ENCODE data around the gene NAV2.

NAV2 gene

GRCh38 chr11:19849947-19850593 lies 137.4 kb downstream of the NAV2 start:
- H3K27ac ChIP-seq (ENCODE audit: low read depth, low read length) = no peak overlapping the region
- H3K4me1 ChIP-seq (ENCODE audit: control insufficient read depth, insufficient read depth, low read length) = peaks cover 27% of the 10 kb centered on the region

GRCh38 chr11:19852288-19852687 lies 139.7 kb downstream of the NAV2 start:
- peaks cover 21% of the 10 kb centered on the region for H3K4me1 ChIP-seq (ENCODE audit: control insufficient read depth, insufficient read depth, low read length)
- H3K9ac ChIP-seq (ENCODE audit: low read depth, low read length) = no peak overlapping the region
- no peak overlapping the region for H3K4me3 ChIP-seq (ENCODE audit: low read depth, low read length)
- H3K9me3 ChIP-seq (ENCODE audit: control insufficient read depth, insufficient read depth, low read length) = no peaks in the 10 kb centered on the region
- H3K36me3 ChIP-seq (ENCODE audit: control insufficient read depth, insufficient read depth, low read length) = peaks cover 8% of the 10 kb centered on the region; the same call in 1 of the 2 replicates
- no peaks in the 10 kb centered on the region for H3K27me3 ChIP-seq (ENCODE audit: control insufficient read depth, insufficient read depth, low read length)
- no peak overlapping the region for H3K27ac ChIP-seq (ENCODE audit: low read depth, low read length)

More at GRCh38 chr11:19849947-19850593, 137.4 kb downstream of the NAV2 start:
- no peaks in the 10 kb centered on the region for H3K27me3 ChIP-seq (ENCODE audit: control insufficient read depth, insufficient read depth, low read length)
- no peak overlapping the region for H3K4me3 ChIP-seq (ENCODE audit: low read depth, low read length)
- H3K9ac ChIP-seq (ENCODE audit: low read depth, low read length) = no peak overlapping the region
- no peaks in the 10 kb centered on the region for H3K9me3 ChIP-seq (ENCODE audit: control insufficient read depth, insufficient read depth, low read length)
- peaks cover 22% of the 10 kb centered on the region for H3K36me3 ChIP-seq (ENCODE audit: control insufficient read depth, insufficient read depth, low read length)

GRCh38 chr11:19853016-19853415 lies 140.4 kb downstream of the NAV2 start:
- Histone ChIP-seq H3K9ac (ENCODE audit: low read depth, low read length) (no peak overlapping the region), H3K4me1 (ENCODE audit: control insufficient read depth, insufficient read depth, low read length) (peaks cover 17% of the 10 kb centered on the region; the same call in 1 of the 2 replicates), H3K27me3 (ENCODE audit: control insufficient read depth, insufficient read depth, low read length) (no peaks in the 10 kb centered on the region), H3K27ac (ENCODE audit: low read depth, low read length) (no peak overlapping the region), H3K4me3 (ENCODE audit: low read depth, low read length) (no peak overlapping the region), H3K36me3 (ENCODE audit: control insufficient read depth, insufficient read depth, low read length) (peaks cover 8% of the 10 kb centered on the region; the same call in 1 of the 2 replicates), H3K9me3 (ENCODE audit: control insufficient read depth, insufficient read depth, low read length) (no peaks in the 10 kb centered on the region)

GRCh38 chr11:19853920-19854319 lies 141.3 kb downstream of the NAV2 start:
- Histone ChIP-seq H3K9me3 (ENCODE audit: control insufficient read depth, insufficient read depth, low read length) (0 out of 2 replicates have a peak, but pooled peaks cover 3% of the 10 kb centered on the region), H3K4me3 (ENCODE audit: low read depth, low read length) (no peak overlapping the region), H3K27ac (ENCODE audit: low read depth, low read length) (no peak overlapping the region), H3K9ac (ENCODE audit: low read depth, low read length) (no peak overlapping the region), H3K36me3 (ENCODE audit: control insufficient read depth, insufficient read depth, low read length) (peaks cover 8% of the 10 kb centered on the region; the same call in 1 of the 2 replicates), H3K4me1 (ENCODE audit: control insufficient read depth, insufficient read depth, low read length) (peaks cover 13% of the 10 kb centered on the region; the same call in 1 of the 2 replicates), H3K27me3 (ENCODE audit: control insufficient read depth, insufficient read depth, low read length) (no peaks in the 10 kb centered on the region)

- Histone ChIP-seq H3K4me3 (ENCODE audit: low read depth, low read length) (no peak overlapping the region), H3K36me3 (ENCODE audit: control insufficient read depth, insufficient read depth, low read length) (peaks cover 5% of the 10 kb centered on the region), H3K27me3 (ENCODE audit: control insufficient read depth, insufficient read depth, low read length) (no peaks in the 10 kb centered on the region), H3K9me3 (ENCODE audit: control insufficient read depth, insufficient read depth, low read length) (0 out of 2 replicates have a peak, but pooled peaks cover 3% of the 10 kb centered on the region), H3K4me1 (ENCODE audit: control insufficient read depth, insufficient read depth, low read length) (peaks cover 10% of the 10 kb centered on the region), H3K27ac (ENCODE audit: low read depth, low read length) (no peak overlapping the region), H3K9ac (ENCODE audit: low read depth, low read length) (no peak overlapping the region)
Observed at GRCh38 chr11:19861171-19861570, 148.5 kb downstream of the NAV2 start.

GRCh38 chr11:19862091-19862490 lies 149.5 kb downstream of the NAV2 start:
- H3K36me3 ChIP-seq (ENCODE audit: control insufficient read depth, insufficient read depth, low read length) = peaks cover 5% of the 10 kb centered on the region

GRCh38 chr11:19864141-19865140 lies 151.8 kb downstream of the NAV2 start:
- H3K36me3 ChIP-seq (ENCODE audit: control insufficient read depth, insufficient read depth, low read length) = peaks cover 9% of the 10 kb centered on the region
- no peaks in the 10 kb centered on the region for H3K9me3 ChIP-seq (ENCODE audit: control insufficient read depth, insufficient read depth, low read length)
- H3K9ac ChIP-seq (ENCODE audit: low read depth, low read length) = no peak overlapping the region
- peaks cover 32% of the 10 kb centered on the region for H3K4me1 ChIP-seq (ENCODE audit: control insufficient read depth, insufficient read depth, low read length)
- H3K27me3 ChIP-seq (ENCODE audit: control insufficient read depth, insufficient read depth, low read length) = no peaks in the 10 kb centered on the region
- peak overlapping the region; percentile 37 for H3K27ac ChIP-seq (ENCODE audit: low read depth, low read length)
- H3K4me3 ChIP-seq (ENCODE audit: low read depth, low read length) = no peak overlapping the region

More at GRCh38 chr11:19862091-19862490, 149.5 kb downstream of the NAV2 start:
- no peak overlapping the region for H3K4me3 ChIP-seq (ENCODE audit: low read depth, low read length)
- H3K9me3 ChIP-seq (ENCODE audit: control insufficient read depth, insufficient read depth, low read length) = 0 out of 2 replicates have a peak, but pooled peaks cover 3% of the 10 kb centered on the region
- no peak overlapping the region for H3K9ac ChIP-seq (ENCODE audit: low read depth, low read length)
- H3K27ac ChIP-seq (ENCODE audit: low read depth, low read length) = no peak overlapping the region
- peaks cover 13% of the 10 kb centered on the region for H3K4me1 ChIP-seq (ENCODE audit: control insufficient read depth, insufficient read depth, low read length)
- no peaks in the 10 kb centered on the region for H3K27me3 ChIP-seq (ENCODE audit: control insufficient read depth, insufficient read depth, low read length)

- H3K4me3 ChIP-seq (ENCODE audit: low read depth, low read length) = no peak overlapping the region
Observed at GRCh38 chr11:19866037-19866436, 153.4 kb downstream of the NAV2 start.

GRCh38 chr11:19866521-19866920 lies 153.9 kb downstream of the NAV2 start:
- H3K9ac ChIP-seq (ENCODE audit: low read depth, low read length) = no peak overlapping the region
- no peaks in the 10 kb centered on the region for H3K27me3 ChIP-seq (ENCODE audit: control insufficient read depth, insufficient read depth, low read length)
- H3K4me1 ChIP-seq (ENCODE audit: control insufficient read depth, insufficient read depth, low read length) = peaks cover 38% of the 10 kb centered on the region
- no peak overlapping the region for H3K27ac ChIP-seq (ENCODE audit: low read depth, low read length)
- H3K4me3 ChIP-seq (ENCODE audit: low read depth, low read length) = no peak overlapping the region
- peaks cover 10% of the 10 kb centered on the region; the same call in 1 of the 2 replicates for H3K36me3 ChIP-seq (ENCODE audit: control insufficient read depth, insufficient read depth, low read length)
- no peaks in the 10 kb centered on the region for H3K9me3 ChIP-seq (ENCODE audit: control insufficient read depth, insufficient read depth, low read length)

More at GRCh38 chr11:19866037-19866436, 153.4 kb downstream of the NAV2 start:
- H3K36me3 ChIP-seq (ENCODE audit: control insufficient read depth, insufficient read depth, low read length) = peaks cover 14% of the 10 kb centered on the region
- H3K27me3 ChIP-seq (ENCODE audit: control insufficient read depth, insufficient read depth, low read length) = no peaks in the 10 kb centered on the region
- H3K9me3 ChIP-seq (ENCODE audit: control insufficient read depth, insufficient read depth, low read length) = no peaks in the 10 kb centered on the region
- H3K9ac ChIP-seq (ENCODE audit: low read depth, low read length) = no peak overlapping the region
- peaks cover 38% of the 10 kb centered on the region for H3K4me1 ChIP-seq (ENCODE audit: control insufficient read depth, insufficient read depth, low read length)
- no peak overlapping the region for H3K27ac ChIP-seq (ENCODE audit: low read depth, low read length)

GRCh38 chr11:19867064-19867463 lies 154.4 kb downstream of the NAV2 start:
- Histone ChIP-seq H3K9ac (ENCODE audit: low read depth, low read length) (no peak overlapping the region), H3K4me3 (ENCODE audit: low read depth, low read length) (no peak overlapping the region), H3K36me3 (ENCODE audit: control insufficient read depth, insufficient read depth, low read length) (peaks cover 10% of the 10 kb centered on the region; the same call in 1 of the 2 replicates), H3K4me1 (ENCODE audit: control insufficient read depth, insufficient read depth, low read length) (peaks cover 38% of the 10 kb centered on the region), H3K27ac (ENCODE audit: low read depth, low read length) (no peak overlapping the region), H3K27me3 (ENCODE audit: control insufficient read depth, insufficient read depth, low read length) (no peaks in the 10 kb centered on the region), H3K9me3 (ENCODE audit: control insufficient read depth, insufficient read depth, low read length) (no peaks in the 10 kb centered on the region)
